Osteoblast (primary cell): ENCODE data around the gene TPP2. TPM values are rescaled to one million over a fixed set of nuclear protein-coding genes. Genes with fewer than 3 reads are reported as not detected.
A peak's percentile ranks its signal among the peaks of the same experiment; 100 is the strongest.

ENCODE experiments used
- DNase-seq: peaks from one replicate; pipeline ENCODE4 v3.0.0; 2011; ENCODE audit warnings: low spot score, mixed read lengths; ENCODE audit not compliant: insufficient read length; ENCODE audit errors: missing footprints
- H2AFZ ChIP-seq: 2 replicates; pipeline ENCODE4 v1.6.0; 2011; ENCODE audit warnings: mild to moderate bottlenecking, low read length
- H3K27ac ChIP-seq: 2 replicates; pipeline ENCODE4 v1.5.1; 2011; ENCODE audit warnings: mild to moderate bottlenecking, low read depth, low read length, moderate library complexity
- H3K27me3 ChIP-seq: 2 replicates; pipeline ENCODE4 v1.6.0; 2012; ENCODE audit warnings: mild to moderate bottlenecking, control low read depth, inconsistent platforms, low read length, moderate library complexity; ENCODE audit not compliant: insufficient read depth
- H3K36me3 ChIP-seq: 2 replicates; pipeline ENCODE4 v1.5.1; 2011; ENCODE audit warnings: mild to moderate bottlenecking, low read length, control low read depth, moderate library complexity; ENCODE audit not compliant: insufficient read depth
- H3K4me1 ChIP-seq: 2 replicates; pipeline ENCODE4 v1.5.1; 2011; ENCODE audit warnings: mild to moderate bottlenecking, low read length, control low read depth, moderate library complexity; ENCODE audit not compliant: insufficient read depth
- H3K4me2 ChIP-seq: 2 replicates; pipeline ENCODE4 v1.6.0; 2011; ENCODE audit warnings: mild to moderate bottlenecking, low read length; ENCODE audit not compliant: insufficient read depth
- H3K4me3 ChIP-seq: fragments of 200-600 bp; sonication (generic); 3 replicates; pipeline ENCODE4 v1.5.1; 2012; ENCODE audit warnings: mild to moderate bottlenecking, low read length, inconsistent platforms; ENCODE audit not compliant: insufficient read depth
- H3K79me2 ChIP-seq: 2 replicates; pipeline ENCODE4 v1.6.0; 2012; ENCODE audit warnings: mild to moderate bottlenecking, low read length, control low read depth, inconsistent platforms; ENCODE audit not compliant: insufficient read depth
- H3K9me3 ChIP-seq: 2 replicates; pipeline ENCODE4 v1.5.1; 2011; ENCODE audit warnings: low read depth, low read length, control low read depth
- H4K20me1 ChIP-seq: 2 replicates; pipeline ENCODE4 v1.6.0; 2012; ENCODE audit warnings: mild to moderate bottlenecking, low read length, control low read depth; ENCODE audit not compliant: insufficient read depth
- total RNA-seq: library from RNA; depleted of rRNA; stranded (reverse); fragments of >200 nt; gene quantifications from 2 replicates; pipeline ENCODE4 v1.2.3, GENCODE V29; 2012
- TF ChIP-seq, protein P1 (sequence below): IDR thresholded peaks from 2 replicates; pipeline ENCODE4 v1.5.1; 2011; ENCODE audit warnings: mild to moderate bottlenecking, low read depth, low read length, moderate library complexity; ENCODE audit errors: extremely low read depth

The TPP2 gene
- total RNA-seq, 1 donor = 57.5 TPM

DNA sequence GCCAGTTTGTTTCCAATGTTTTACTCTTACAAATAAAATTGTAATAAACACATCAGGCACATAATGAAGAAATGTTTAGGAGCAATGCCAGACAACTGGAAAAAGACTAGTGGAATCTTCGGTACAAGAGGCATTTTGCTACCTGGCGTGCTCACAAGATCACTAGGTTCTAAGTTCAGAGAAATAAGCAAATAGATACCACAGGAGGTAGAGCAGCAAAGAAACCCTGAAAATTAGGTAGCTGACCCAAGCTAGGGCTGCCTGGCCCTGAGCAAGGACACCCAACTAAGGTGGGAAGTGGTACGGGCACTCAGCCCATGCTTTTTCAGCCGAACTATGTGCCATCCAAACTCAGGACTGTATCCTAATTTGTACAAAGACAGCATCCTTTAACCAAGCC lies 32.2 kb upstream of the TPP2 start:
- Histone ChIP-seq H3K4me1 (peaks cover 4% of the 10 kb centered on the region), H3K36me3 (no peaks in the 10 kb centered on the region), H2AFZ (no peak overlapping the region), H3K9me3 (peaks cover 2% of the 10 kb centered on the region), H3K4me3 (no peak overlapping the region), H3K79me2 (no peaks in the 10 kb centered on the region), H3K27me3 (peaks cover 5% of the 10 kb centered on the region), H3K27ac (no peak overlapping the region), H4K20me1 (no peaks in the 10 kb centered on the region), H3K4me2 (no peak overlapping the region)
- TF ChIP-seq, protein P1, sequence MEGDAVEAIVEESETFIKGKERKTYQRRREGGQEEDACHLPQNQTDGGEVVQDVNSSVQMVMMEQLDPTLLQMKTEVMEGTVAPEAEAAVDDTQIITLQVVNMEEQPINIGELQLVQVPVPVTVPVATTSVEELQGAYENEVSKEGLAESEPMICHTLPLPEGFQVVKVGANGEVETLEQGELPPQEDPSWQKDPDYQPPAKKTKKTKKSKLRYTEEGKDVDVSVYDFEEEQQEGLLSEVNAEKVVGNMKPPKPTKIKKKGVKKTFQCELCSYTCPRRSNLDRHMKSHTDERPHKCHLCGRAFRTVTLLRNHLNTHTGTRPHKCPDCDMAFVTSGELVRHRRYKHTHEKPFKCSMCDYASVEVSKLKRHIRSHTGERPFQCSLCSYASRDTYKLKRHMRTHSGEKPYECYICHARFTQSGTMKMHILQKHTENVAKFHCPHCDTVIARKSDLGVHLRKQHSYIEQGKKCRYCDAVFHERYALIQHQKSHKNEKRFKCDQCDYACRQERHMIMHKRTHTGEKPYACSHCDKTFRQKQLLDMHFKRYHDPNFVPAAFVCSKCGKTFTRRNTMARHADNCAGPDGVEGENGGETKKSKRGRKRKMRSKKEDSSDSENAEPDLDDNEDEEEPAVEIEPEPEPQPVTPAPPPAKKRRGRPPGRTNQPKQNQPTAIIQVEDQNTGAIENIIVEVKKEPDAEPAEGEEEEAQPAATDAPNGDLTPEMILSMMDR = no peak
- no peak for DNase-seq

DNA sequence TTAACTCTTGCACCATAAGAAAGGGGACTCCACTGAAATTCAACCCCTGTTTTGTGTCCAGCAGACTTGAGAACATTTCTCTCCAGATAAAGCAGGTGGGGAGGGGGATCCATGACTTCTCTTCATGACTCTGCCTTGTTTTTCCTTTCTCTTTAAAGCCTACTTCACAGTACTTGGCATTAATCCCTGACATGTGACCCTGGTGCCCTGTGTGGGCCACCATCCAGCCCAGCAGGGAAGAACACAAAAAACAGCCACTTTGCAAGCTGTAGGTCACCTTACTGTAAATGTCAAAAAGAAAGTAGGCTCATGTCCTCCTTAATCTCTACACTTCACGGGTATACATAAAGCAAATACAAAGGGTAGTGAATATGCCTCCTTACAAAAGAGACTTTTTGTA lies 30.3 kb upstream of the TPP2 start:
- Histone ChIP-seq H3K4me3 (no peak overlapping the region), H2AFZ (no peak overlapping the region), H3K27me3 (peaks cover 8% of the 10 kb centered on the region), H3K9me3 (peaks cover 2% of the 10 kb centered on the region), H3K79me2 (no peaks in the 10 kb centered on the region), H3K36me3 (no peaks in the 10 kb centered on the region), H4K20me1 (no peaks in the 10 kb centered on the region), H3K4me1 (peaks cover 11% of the 10 kb centered on the region), H3K4me2 (no peak overlapping the region), H3K27ac (no peak overlapping the region)
- TF ChIP-seq, protein P1 = no peak
- no peak for DNase-seq

DNA sequence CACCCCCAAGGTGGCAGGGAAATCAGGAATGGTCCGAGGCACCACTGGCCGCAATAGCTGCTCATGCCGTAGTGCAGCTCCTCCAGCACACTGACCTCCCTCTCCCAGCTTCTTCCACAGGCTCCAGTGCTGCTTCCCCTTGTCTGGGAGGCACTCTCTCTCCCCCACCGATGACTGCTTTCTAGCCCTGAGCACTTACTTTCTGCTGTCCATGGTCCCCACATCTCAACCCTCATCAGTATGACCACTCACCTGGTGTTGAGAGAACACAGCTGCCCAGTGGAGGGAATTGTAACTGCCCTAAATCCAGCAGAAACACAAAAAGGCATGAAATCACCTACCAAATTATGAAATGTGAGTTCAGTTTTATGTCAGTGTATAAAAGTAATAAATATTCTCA lies 28.9 kb upstream of the TPP2 start:
- Histone ChIP-seq H3K79me2 (no peaks in the 10 kb centered on the region), H3K4me3 (no peak overlapping the region), H3K4me1 (peaks cover 11% of the 10 kb centered on the region), H3K27me3 (peaks cover 16% of the 10 kb centered on the region), H3K9me3 (peaks cover 2% of the 10 kb centered on the region), H3K36me3 (no peaks in the 10 kb centered on the region), H3K4me2 (no peak overlapping the region), H4K20me1 (no peaks in the 10 kb centered on the region), H2AFZ (no peak overlapping the region), H3K27ac (no peak overlapping the region)
- TF ChIP-seq, protein P1 = no peak
- no peak for DNase-seq

DNA sequence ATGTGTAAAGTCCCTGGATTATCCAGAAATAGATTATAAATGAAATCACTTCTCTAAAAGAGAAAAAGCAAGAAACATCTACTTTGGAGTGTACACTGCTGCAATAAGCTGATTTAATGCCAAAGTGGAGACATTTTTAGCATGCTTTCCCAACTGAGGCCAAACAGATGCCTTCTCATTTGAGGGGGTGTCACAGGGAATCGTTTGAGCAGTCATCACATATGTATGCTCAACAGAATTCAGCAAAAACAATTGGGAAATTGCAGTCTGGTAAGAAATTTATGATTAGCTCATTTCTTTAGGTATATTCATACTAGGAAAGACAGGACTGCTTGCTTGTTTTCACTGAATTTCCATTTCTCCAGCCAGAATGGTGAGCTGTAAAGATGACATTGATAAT lies 27.3 kb upstream of the TPP2 start:
- no peak for DNase-seq
- Histone ChIP-seq H3K9me3 (peaks cover 2% of the 10 kb centered on the region), H3K4me2 (peak overlapping the region; percentile 63), H2AFZ (no peak overlapping the region), H3K79me2 (no peaks in the 10 kb centered on the region), H3K4me3 (no peak overlapping the region), H3K4me1 (peaks cover 11% of the 10 kb centered on the region), H3K36me3 (no peaks in the 10 kb centered on the region), H3K27ac (peak overlapping the region; percentile 19), H4K20me1 (no peaks in the 10 kb centered on the region), H3K27me3 (peaks cover 18% of the 10 kb centered on the region)
- TF ChIP-seq, protein P1 = no peak
